ENCODE results near the gene PTGES3L.
A peak's percentile ranks its signal among the peaks of the same experiment; 100 is the strongest.
"Not testable (repeated sequence)": the region's sequence is repeated elsewhere in the genome, so short reads cannot be mapped to it uniquely, and the experiment has no call there.

The PTGES3L gene

GRCh38 chr17:42975701-42976100 lies 4.2 kb downstream of the PTGES3L start:
- DNase-seq = not testable (repeated sequence)

- DNase-seq = no peak
Observed at GRCh38 chr17:42975265-42975664, 4.6 kb downstream of the PTGES3L start.

GRCh38 chr17:42973323-42973722 lies 6.6 kb downstream of the PTGES3L start:
- not testable (repeated sequence) for DNase-seq

- no peak for DNase-seq
Observed at GRCh38 chr17:42971589-42971988, 8.3 kb downstream of the PTGES3L start.

- DNase-seq = no peak
Observed at GRCh38 chr17:42969001-42969581, 10.8 kb downstream of the PTGES3L start.

- no peak for DNase-seq
Observed at GRCh38 chr17:42967925-42968324, 12.0 kb downstream of the PTGES3L start.

GRCh38 chr17:42964161-42964932 lies 15.5 kb downstream of the PTGES3L start, which contains the start of gene AARSD1:
Gene AARSD1 (minus strand): TSS chr17:42964454. CDS start chr17:42964440, 14 bp downstream.
- DNase-seq = peak; percentile 94

- DNase-seq = no peak
Observed at GRCh38 chr17:42953669-42954068, 26.2 kb downstream of the PTGES3L start.

- no peak for DNase-seq
Observed at GRCh38 chr17:42950044-42950783, 29.7 kb downstream of the PTGES3L start.

- no peak for DNase-seq
Observed at GRCh38 chr17:42946812-42947211, 33.1 kb downstream of the PTGES3L start.

- no peak for DNase-seq
Observed at GRCh38 chr17:42944211-42944610, 35.7 kb downstream of the PTGES3L start.

- peak; percentile 61 for DNase-seq
Observed at GRCh38 chr17:42937712-42938596, 41.9 kb downstream of the PTGES3L start.

- DNase-seq = no peak
Observed at GRCh38 chr17:42929497-42929844, 50.4 kb downstream of the PTGES3L start.

GRCh38 chr17:42928714-42929496 lies 51.0 kb downstream of the PTGES3L start:
- DNase-seq = no peak

GRCh38 chr17:42924891-42925290 lies 55.0 kb downstream of the PTGES3L start:
- DNase-seq = no peak

GRCh38 chr17:42923472-42923871 lies 56.4 kb downstream of the PTGES3L start:
- not testable (repeated sequence) for DNase-seq

- no peak for DNase-seq
Observed at GRCh38 chr17:42922294-42922693, 57.6 kb downstream of the PTGES3L start.

GRCh38 chr17:42920922-42921321 lies 59.0 kb downstream of the PTGES3L start:
- no peak for DNase-seq

- DNase-seq = no peak
Observed at GRCh38 chr17:42920106-42920900, 59.6 kb downstream of the PTGES3L start.

- DNase-seq = not testable (repeated sequence)
Observed at GRCh38 chr17:42919522-42920077, 60.3 kb downstream of the PTGES3L start.
